Measurements from ENCODE around the gene GTF2A1. TPM values are rescaled to one million over a fixed set of nuclear protein-coding genes. Genes with fewer than 3 reads are reported as not detected.

Gene GTF2A1
- polyA plus RNA-seq, 1 of the 3 experiments (the other 2 are of a cell fraction) = 7.6 TPM

GRCh38 chr14:81220580-81220829 lies 254 bp downstream of the GTF2A1 start:
- 1% methylated on average over 9 of the region's 13 CpGs for WGBS (ENCODE audit: low lambda C conversion rate)
- Histone ChIP-seq H3K4me1 (ENCODE audit: control insufficient read depth in 1 of 2, insufficient read depth in 2 of 2, low read depth in 1 of 2, low read length in 1 of 2) (peaks cover 12 to 13% of the 10 kb centered on the region in 2 experiments; a peak in 3 of 4 replicates), H3K9me2 (no peaks in the 10 kb centered on the region), H3K27me3 (ENCODE audit: insufficient read depth) (no peaks in the 10 kb centered on the region), H3F3A (replicated peaks; ENCODE audit: insufficient read depth) (peaks cover 12% of the 10 kb centered on the region), H2AFZ (ENCODE audit: low read depth) (no peak overlapping the region), H3K9ac (peak overlapping the region; percentile 99), H3K27ac (ENCODE audit: low read depth in 2 of 2, low read length in 1 of 2) (peak overlapping the region; percentile 91 to 99), H3K36me3 (replicated peaks in 1 of 2; ENCODE audit: control insufficient read depth in 1 of 2, insufficient read depth in 2 of 2, low read length in 1 of 2) (peaks cover 5 to 13% of the 10 kb centered on the region in 2 experiments), H4K20me1 (ENCODE audit: insufficient read depth) (no peaks in the 10 kb centered on the region), H3K9me3 (no peaks in the 10 kb centered on the region), H3K79me2 (ENCODE audit: insufficient read depth) (peaks cover 44% of the 10 kb centered on the region), H3K4me3 (ENCODE audit: low read depth in 2 of 2, low read length in 1 of 2) (peak overlapping the region; percentile 85 to 90), H3K4me2 (peak overlapping the region; percentile 74)
- no peak for DNase-seq
- ChIA-PET POLR2A (interaction anchor here (0.6 to 0.7 kb wide), 2 partner anchors 28 to 240 kb away, joined by 4 read pairs; no protein-coding TSS in a partner anchor), CTCF (no interaction called here)
- TF ChIP-seq IRF3 (IDR thresholded peaks at IDR 0.05; ENCODE audit: low read depth, low read length) (no peak), CTCF (IDR thresholded peaks at IDR 0.05) (0 out of 2 replicates have a peak, but pooled peaks have one; percentile 7)

GRCh38 chr14:81219759-81220579 lies 790 bp downstream of the GTF2A1 start:
- ChIA-PET POLR2A (interaction anchor here (1.1 kb wide), 1 partner anchor 216 kb away, joined by 4 read pairs; no protein-coding TSS in a partner anchor), CTCF (no interaction called here)
- H3K4me3 ChIP-seq (ENCODE audit: low read depth in 2 of 2, low read length in 1 of 2) = peak overlapping the region; percentile 85 to 94
- peak overlapping the region; percentile 99 for H3K9ac ChIP-seq
- H4K20me1 ChIP-seq (ENCODE audit: insufficient read depth) = no peaks in the 10 kb centered on the region
- no peaks in the 10 kb centered on the region for H3K27me3 ChIP-seq (ENCODE audit: insufficient read depth)
- under 1% methylated on average over 28 of the region's 84 CpGs for WGBS (ENCODE audit: low lambda C conversion rate)
- no peaks in the 10 kb centered on the region for H3K9me2 ChIP-seq
- H3K79me2 ChIP-seq (ENCODE audit: insufficient read depth) = peaks cover 50% of the 10 kb centered on the region
- no peak overlapping the region; the same call in none of the 2 replicates for H2AFZ ChIP-seq (ENCODE audit: low read depth)
- H3K27ac ChIP-seq (ENCODE audit: low read depth in 2 of 2, low read length in 1 of 2) = peak overlapping the region; percentile 95 to 99
- peak; percentile 61 for DNase-seq
- TF ChIP-seq MAX (IDR thresholded peaks at IDR 0.05; ENCODE audit: low read depth) = no peak
- no peak for TF ChIP-seq RAD21 (IDR thresholded peaks at IDR 0.05; ENCODE audit: low read length)
- TF ChIP-seq EP300 (IDR thresholded peaks at IDR 0.05; ENCODE audit: borderline replicate concordance in 1 of 2, low read depth in 1 of 2, low read length in 1 of 2) = 0 out of 4 replicates have a peak, but pooled peaks of 1 of the 2 experiments have one; percentile 0
- TF ChIP-seq REST (IDR thresholded peaks at IDR 0.05; ENCODE audit: low read depth, low read length) = no peak
- no peak for TF ChIP-seq TEAD4 (IDR thresholded peaks at IDR 0.05; ENCODE audit: borderline replicate concordance, insufficient read depth)
- H3K4me2 ChIP-seq = peak overlapping the region; percentile 86
- H3K36me3 ChIP-seq (replicated peaks in 1 of 2; ENCODE audit: control insufficient read depth in 1 of 2, insufficient read depth in 2 of 2, low read length in 1 of 2) = peaks cover 11 to 18% of the 10 kb centered on the region in 2 experiments
- peaks cover 12% of the 10 kb centered on the region for H3F3A ChIP-seq (replicated peaks; ENCODE audit: insufficient read depth)
- no peaks in the 10 kb centered on the region for H3K9me3 ChIP-seq
- H3K4me1 ChIP-seq (ENCODE audit: control insufficient read depth in 1 of 2, insufficient read depth in 2 of 2, low read depth in 1 of 2, low read length in 1 of 2) = peaks cover 12 to 13% of the 10 kb centered on the region in 2 experiments; a peak in 3 of 4 replicates

All from SK-N-SH (cell line).